Heart right ventricle (tissue), 16 donors: ENCODE measurements around the gene PDE3A. TPM values are rescaled to one million over a fixed set of nuclear protein-coding genes. Genes with fewer than 3 reads are reported as not detected.

Experiments
- ATAC-seq, 8 donors: fragments of 200-7000 bp; cut with Tn5 transposase; one replicate each; pipeline ENCODE4 v1.9.1; 2020; ENCODE audit warnings: mild to moderate bottlenecking in 8 of 8, moderate library complexity in 8 of 8, moderate number of reproducible peaks in 1 of 8
- DNase-seq, 2 donors: peaks; one replicate each; pipeline ENCODE4 v3.0.0-alpha.2; 2020
- H3K27ac ChIP-seq, 10 donors: fragments of 200-600 bp; sonication (generic) in 2 of 10; one replicate each; pipeline versions ENCODE4 v1.5.0 to v1.8.0; 2020 to 2022; ENCODE audit warnings: mild to moderate bottlenecking in 3 of 10
- H3K27me3 ChIP-seq, 7 donors: fragments of 200-600 bp; one replicate each; pipeline ENCODE4 v1.8.0; 2021 to 2022; ENCODE audit warnings: mild to moderate bottlenecking in 2 of 7
- H3K36me3 ChIP-seq, 9 donors: fragments of 200-600 bp; sonication (generic) in 1 of 9; one replicate each; pipeline versions ENCODE4 v1.5.0 to v1.8.0; 2020 to 2022; ENCODE audit warnings: mild to moderate bottlenecking in 2 of 9
- H3K4me1 ChIP-seq, 9 donors: fragments of 200-600 bp; sonication (generic) in 1 of 9; one replicate each; pipeline versions ENCODE4 v1.5.0 to v1.8.0; 2020 to 2022; ENCODE audit warnings: mild to moderate bottlenecking in 4 of 9
- H3K4me3 ChIP-seq, 10 donors: fragments of 200-600 bp; sonication (generic) in 2 of 10; one replicate each; pipeline versions ENCODE4 v1.5.0 to v1.8.0; 2020 to 2022; ENCODE audit warnings: mild to moderate bottlenecking in 7 of 10, moderate library complexity in 2 of 10
- H3K9me3 ChIP-seq, 11 donors: fragments of 200-600 bp in 10 of 11; sonication (generic) in 2 of 11; one replicate each; pipeline versions ENCODE4 v1.5.0 to v1.8.0; 2013 to 2022; ENCODE audit warnings: mild to moderate bottlenecking in 2 of 11, control low read depth in 1 of 11, moderate library complexity in 1 of 11
- CTCF ChIP-seq, 9 donors: fragments of 200-600 bp; sonication (generic) in 2 of 9; IDR thresholded peaks; one replicate each; pipeline versions ENCODE4 v1.5.0 to v1.8.0; 2021 to 2022; ENCODE audit warnings: antibody characterized with exemption in 9 of 9, mild to moderate bottlenecking in 5 of 9, moderate library complexity in 1 of 9
- WGBS, 2 donors: extraction: QIAGEN DNeasy Blood & Tissue Kit; methylation state at CpG; one replicate each; pipeline ENCODE4 v1.1.7; 2013; ENCODE audit warnings: inconsistent platforms in 1 of 2; 5-methylcytosine and 5-hydroxymethylcytosine counted together
- intact Hi-C, 10 donors: fragments of 100-400 bp; cut with DNase I; formaldehyde crosslinking; loops; one replicate each; pipeline versions ENCODE4 v1.11.1 to v1.14.2; 2022
- polyA plus RNA-seq, 2 donors: library from polyadenylated mRNA; stranded (reverse); fragments of 200-250 nt; gene quantifications; one replicate each; pipeline ENCODE4 v1.2.3, GENCODE V29; 2013
- total RNA-seq, 10 donors: library from RNA; stranded (reverse); fragmentation: NEBNext Ultra II Directional in 3 of 10; extraction: Animal tissue kit (Norgen Biotek cat#: 25700) in 3 of 10; gene quantifications; one replicate each; pipeline versions ENCODE4 v1.2.1 to v1.2.4, GENCODE V29; 2021 to 2023
- donor health status: Arrhythmogenic right ventricular cardiomyopathy.
- donor health status: ischemic (EF 13 %, LVEDD 7.1; RV severe dilation, severe dysfunction).
- donor health status: healthy with polysubstance abuse.
- donor health status: DM: no; HTN: yes; CAD: no.
- donor health status: DM: no; HTN: no; CAD: no.
- donor health status: ischemic (EF 25% LVEDD 6.9; RV normal size, moderate dysfunction).
- donor health status: ischemic (EF 25% LVEDD 5.7; RV mildly dilated, moderate dysfunction).
- donor health status: healthy.
- donor health status: DM: yes; HTN: yes; CAD: no.
- donor health status: Ischemic cardiomyopathy.
- donor health status: ischemic (EF 35%, LVEDD 5.7; RV mildly dilated, moderate dysfunction).
- donor health status: nonischemic (EF 11% LVEDD 7.7; RV severe dilation, severe dysfunction).
- donor health status: DM: yes; HTN: yes; CAD: no.
- donor health status: PGD.
- donor health status: ischemic (EF 29% LVEDD 5.4; RV normal size, mild dysfunction).
- donor health status: nonischemic (EF 23%, LVEDD 6.1; RV moderate dilation, normal function).

PDE3A gene
- total and polyA plus RNA-seq, 12 donors = 18.8 to 362 (median 209) TPM

GRCh38 chr12:20625531-20625930, 257.2 kb downstream of the PDE3A start:
- no peak overlapping the region for H3K4me3 ChIP-seq
- intact Hi-C loops = loop anchor here in 2 of 10 donors (10.0 kb wide), 2 partner anchors 711 to 871 kb away; no protein-coding TSS in a partner anchor
- H3K9me3 ChIP-seq = no peaks in the 10 kb centered on the region
- DNase-seq (no peak), ATAC-seq (no peak)
- H3K4me1 ChIP-seq = peaks cover 3 to 34% (median 21%) of the 10 kb centered on the region in 9 donors
- no peak overlapping the region for H3K27ac ChIP-seq
- WGBS, 2 donors = 66 to 86% methylated on average over 2 of the region's 2 CpGs
- peaks cover 0 to 48% (median 4%) of the 10 kb centered on the region in 9 donors for H3K36me3 ChIP-seq
- no peak for TF ChIP-seq CTCF (IDR thresholded peaks at IDR 0.05)
- H3K27me3 ChIP-seq = no peaks in the 10 kb centered on the region

- no peak overlapping the region for H3K4me3 ChIP-seq
- no peaks in the 10 kb centered on the region for H3K9me3 ChIP-seq
- no peak for DNase-seq
- no peaks in the 10 kb centered on the region for H3K27me3 ChIP-seq
- peak in 3 of 8 donors; percentile 8 to 63 (median 10) for ATAC-seq
- H3K4me1 ChIP-seq = peaks cover 3 to 42% (median 21%) of the 10 kb centered on the region in 9 donors
- H3K27ac ChIP-seq = peak overlapping the region in 2 of 10 donors; percentile 47 to 58
- peaks cover 0 to 42% (median 0%) of the 10 kb centered on the region in 9 donors for H3K36me3 ChIP-seq
- 52 to 55% methylated on average over 1 of the region's 1 CpG for WGBS, 2 donors
- intact Hi-C loops = loop anchor here in 2 of 10 donors (10.0 kb wide), 2 partner anchors 712 to 872 kb away; no protein-coding TSS in a partner anchor
- TF ChIP-seq CTCF (IDR thresholded peaks at IDR 0.05) = no peak
These were observed 258.8 kb downstream of the PDE3A start for GRCh38 chr12:20627001-20627588.

- 66 to 73% methylated on average over 9 of the region's 9 CpGs for WGBS, 2 donors
These were observed 260.0 kb downstream of the PDE3A start for GRCh38 chr12:20628226-20628787.

More at GRCh38 chr12:20628226-20628787, 260.0 kb downstream of the PDE3A start:
- Histone ChIP-seq H3K36me3 (peaks cover 0 to 40% (median 0%) of the 10 kb centered on the region in 9 donors), H3K4me1 (peaks cover 3 to 42% (median 21%) of the 10 kb centered on the region in 9 donors), H3K27me3 (no peaks in the 10 kb centered on the region), H3K9me3 (no peaks in the 10 kb centered on the region), H3K4me3 (no peak overlapping the region), H3K27ac (peak overlapping the region in 7 of 10 donors; percentile 19 to 58 (median 37))
- ATAC-seq (peak in 6 of 8 donors; percentile 21 to 51 (median 30)), DNase-seq (no peak)
- TF ChIP-seq CTCF (IDR thresholded peaks at IDR 0.05) = no peak
- intact Hi-C loops = loop anchor here in 2 of 10 donors (10.0 kb wide), 2 partner anchors 714 to 874 kb away; no protein-coding TSS in a partner anchor
